ENCODE data around the gene EFCAB14. TPM values are rescaled to one million over a fixed set of nuclear protein-coding genes. Genes with fewer than 3 reads are reported as not detected.
"Not testable (repeated sequence)": the region's sequence is repeated elsewhere in the genome, so short reads cannot be mapped to it uniquely, and the experiment has no call there.

The EFCAB14 gene
- total and polyA plus RNA-seq, 9 of the 15 experiments (the other 6 are each of a cell fraction or from before 2014, with no cell fraction given): 7.3 to 49.0 (median 37.3) TPM

- TF ChIP-seq MBD2 (IDR thresholded peaks at IDR 0.05; ENCODE audit: borderline replicate concordance, low read depth) (no peak), CEBPB (tag; IDR thresholded peaks at IDR 0.05) (0 out of 2 replicates have a peak, but pooled peaks have one; percentile 27), ZNF431 (CRISPR knock-in tag; IDR thresholded peaks at IDR 0.05) (no peak), ZNF232 (CRISPR knock-in tag; IDR thresholded peaks at IDR 0.05) (peak; percentile 93), NUFIP1 (IDR thresholded peaks at IDR 0.05; ENCODE audit: partially characterized antibody) (no peak), ZNF740 (CRISPR knock-in tag; IDR thresholded peaks at IDR 0.05) (no peak), ZNF740 (tag; IDR thresholded peaks at IDR 0.05) (no peak), THAP12 (CRISPR knock-in tag; IDR thresholded peaks at IDR 0.05) (no peak), MEF2A (IDR thresholded peaks at IDR 0.05; ENCODE audit: control insufficient read depth, low read depth, low read length) (no peak), ZNF121 (CRISPR knock-in tag; conservative IDR thresholded peaks at IDR 0.05) (no peak), ZNF395 (CRISPR knock-in tag; IDR thresholded peaks at IDR 0.05) (no peak)
Measured at GRCh38 chr1:46721204-46721603, 2.3 kb upstream of the EFCAB14 start (continued).

- H3K9me1 ChIP-seq (ENCODE audit: control insufficient read depth, insufficient read depth, low read length); H3K9ac ChIP-seq (ENCODE audit: insufficient read depth in 1 of 2, low read depth in 2 of 2, low read length in 2 of 2); H3K4me3 ChIP-seq; H3K9me3 ChIP-seq (replicated peaks; ENCODE audit: control insufficient read depth, insufficient read depth, low read depth, low read length); H4K20me1 ChIP-seq (replicated peaks; ENCODE audit: control insufficient read depth, insufficient read depth, low read length); H3K27ac ChIP-seq (ENCODE audit: extremely low read depth, low read depth, low read length); CTCF ChIA-PET (ENCODE audit: low intra/inter-chr PET ratio); FAIRE-seq; H3K27me3 ChIP-seq (ENCODE audit: control insufficient read depth in 2 of 2, insufficient read depth in 2 of 2, low read length in 2 of 2); BruUV-seq (replicated peaks); ATAC-seq; H3K4me2 ChIP-seq (ENCODE audit: insufficient read depth, low read length); DNase-seq (ENCODE audit: extremely low read depth in 1 of 4, low spot score in 3 of 4); H2AFZ ChIP-seq (ENCODE audit: low read depth, low read length): not testable (repeated sequence)
- POLR2A ChIA-PET: interaction anchor here (0.6 to 2.5 kb wide), 3 partner anchors 10 to 254 kb away, joined by 3 to 8 read pairs (median 3); no protein-coding TSS in a partner anchor
- in situ Hi-C loops (cut with MboI) (loop anchor here (5.0 kb wide), 1 partner anchor 103 kb away; the partner anchor contains the start of gene MOB3C), intact Hi-C loops (cut with micrococcal nuclease) (loop anchor here (5.0 kb wide), 1 partner anchor 163 kb away; no protein-coding TSS in a partner anchor)
- peaks cover 28% of the 10 kb centered on the region for H3K79me2 ChIP-seq (ENCODE audit: control insufficient read depth, insufficient read depth, low read length)
- peaks cover 32 to 38% of the 10 kb centered on the region in 2 experiments for H3K4me1 ChIP-seq (replicated peaks in 1 of 2; ENCODE audit: control insufficient read depth in 2 of 2, insufficient read depth in 2 of 2, low read length in 2 of 2)
- WGBS (ENCODE audit: insufficient coverage, low coverage, missing lambda C conversion rate): 95% methylated on average over 8 of the region's 8 CpGs
- peaks cover 25% of the 10 kb centered on the region for H3K36me3 ChIP-seq (ENCODE audit: control insufficient read depth, insufficient read depth, low read length)
Measured at GRCh38 chr1:46720319-46720718, 1.4 kb upstream of the EFCAB14 start.

All from K562 (cell line).